HepG2 (cell line): ENCODE data around the gene CD300A. TPM values are rescaled to one million over a fixed set of nuclear protein-coding genes. Genes with fewer than 3 reads are reported as not detected.

Experiments used
- HNF1A ChIP-seq, 2 experiments: sonication (generic) in 1 of 2; formaldehyde crosslinking in 1 of 2; IDR thresholded peaks; 2 replicates each; pipeline versions ENCODE4 v1.4.0 to v1.6.1; 2016 to 2020; ENCODE audit warnings: borderline replicate concordance in 1 of 2, low read depth in 1 of 2, mild to moderate bottlenecking in 1 of 2, missing genetic modification reagents in 1 of 2
- NFKBIZ ChIP-seq: IDR thresholded peaks from 2 replicates; pipeline ENCODE4 v1.6.1; 2018; ENCODE audit warnings: missing genetic modification reagents, missing compliant biosample characterization
- NFYB ChIP-seq: sonication (generic); formaldehyde crosslinking; IDR thresholded peaks from 2 replicates; pipeline ENCODE4 v1.4.0; 2020; ENCODE audit warnings: missing genetic modification reagents
- NR2F6 ChIP-seq, 2 experiments: IDR thresholded peaks; 2 replicates each; pipeline ENCODE4 v1.6.1; 2016; ENCODE audit warnings: antibody characterized with exemption in 1 of 2, mild to moderate bottlenecking in 1 of 2
- SNAPC4 ChIP-seq: sonication (generic); formaldehyde crosslinking; IDR thresholded peaks from 2 replicates; pipeline ENCODE4 v1.4.0; 2020; ENCODE audit warnings: mild to moderate bottlenecking, missing genetic modification reagents
- SNRNP70 ChIP-seq: fragments of 200-400 bp; formaldehyde crosslinking; IDR thresholded peaks from 2 replicates; pipeline ENCODE4 v1.6.1; 2017; ENCODE audit warnings: mild to moderate bottlenecking, low read depth, low read length, moderate library complexity
- YY1 ChIP-seq: IDR thresholded peaks from 2 replicates; pipeline ENCODE4 v1.6.1; 2011; ENCODE audit warnings: low read length, low read depth, moderate library complexity, mild to moderate bottlenecking; ENCODE audit not compliant: insufficient read depth, insufficient replicate concordance
- ZBTB44 ChIP-seq: sonication (generic); formaldehyde crosslinking; IDR thresholded peaks from 2 replicates; pipeline ENCODE4 v1.4.0; 2020; ENCODE audit warnings: missing genetic modification reagents
- ZFP62 ChIP-seq: sonication (generic); formaldehyde crosslinking; IDR thresholded peaks from 2 replicates; pipeline ENCODE4 v1.4.0; 2020; ENCODE audit warnings: missing genetic modification reagents
- ZNF350 ChIP-seq: sonication (generic); formaldehyde crosslinking; IDR thresholded peaks from 2 replicates; pipeline ENCODE4 v1.4.0; 2020; ENCODE audit warnings: mild to moderate bottlenecking, low read depth, missing genetic modification reagents, borderline replicate concordance
- ZNF782 ChIP-seq: sonication (generic); formaldehyde crosslinking; IDR thresholded peaks from 2 replicates; pipeline ENCODE4 v1.4.0; 2020; ENCODE audit warnings: missing genetic modification reagents, mild to moderate bottlenecking, borderline replicate concordance
- ZNF883 ChIP-seq: sonication (generic); formaldehyde crosslinking; IDR thresholded peaks from 2 replicates; pipeline ENCODE4 v1.5.1; 2020; ENCODE audit warnings: mild to moderate bottlenecking, missing genetic modification reagents; ENCODE audit errors: not compliant biosample characterization
- polyA plus RNA-seq, 8 experiments: library from polyadenylated mRNA; depleted of rRNA in 3 of 8; stranded (reverse) in 7 of 8; unstranded in 1 of 8; fragments of >200 nt; fragmentation: Illumina TruSeq in 4 of 8; extraction: Trizol in 4 of 8; gene quantifications; 2 replicates each; pipeline versions ENCODE4 v1.2.1 to v1.2.3, GENCODE V29; 2011 to 2016; ENCODE audit warnings: low read depth in 4 of 8, missing spikeins in 1 of 8, mixed read lengths in 1 of 8; ENCODE audit not compliant: insufficient read depth in 1 of 8
- total RNA-seq, 5 experiments: library from RNA; depleted of rRNA; stranded (reverse); fragments of >200 nt; fragmentation: Illumina TruSeq; extraction: Trizol; gene quantifications; 2 replicates each; pipeline ENCODE4 v1.2.3, GENCODE V29; 2016; ENCODE audit warnings: low read depth in 1 of 5

Gene CD300A
- total and polyA plus RNA-seq, 2 of the 13 experiments (the other 11 are each of a cell fraction or from before 2014, with no cell fraction given) = not detected

- TF ChIP-seq YY1 (peak; percentile 60), NFYB (CRISPR knock-in tag) (no peak; the same call in 1 of the 2 replicates), ZNF883 (no peak), ZBTB44 (CRISPR knock-in tag) (no peak; the same call in 1 of the 2 replicates), SNAPC4 (CRISPR knock-in tag) (peak; percentile 71), NFKBIZ (peak; percentile 83), ZFP62 (CRISPR knock-in tag) (no peak), ZNF782 (peak; percentile 76; the same call in 1 of the 2 replicates), NR2F6 (IDR thresholded peaks at IDR 0.05) (peak; percentile 94), NR2F6 (CRISPR knock-in tag; IDR thresholded peaks at IDR 0.05) (peak; percentile 98), SNRNP70 (no peak), ZNF350 (CRISPR knock-in tag) (peak; percentile 98), HNF1A (IDR thresholded peaks at IDR 0.05; ENCODE audit: low read depth) (no peak), HNF1A (CRISPR knock-in tag; IDR thresholded peaks at IDR 0.05; ENCODE audit: borderline replicate concordance) (peak; percentile 78)
Measured at GRCh38 chr17:74442670-74443515, 23.5 kb upstream of the CD300A start (continued).
